Measurements from ENCODE around the gene RNF182. TPM values are rescaled to one million over a fixed set of nuclear protein-coding genes. Genes with fewer than 3 reads are reported as not detected.
"Not testable (repeated sequence)": the region's sequence is repeated elsewhere in the genome, so short reads cannot be mapped to it uniquely, and the experiment has no call there.

RNF182 gene
- total RNA-seq, 1 experiment from 2014 or later = 4.7 TPM

DNA sequence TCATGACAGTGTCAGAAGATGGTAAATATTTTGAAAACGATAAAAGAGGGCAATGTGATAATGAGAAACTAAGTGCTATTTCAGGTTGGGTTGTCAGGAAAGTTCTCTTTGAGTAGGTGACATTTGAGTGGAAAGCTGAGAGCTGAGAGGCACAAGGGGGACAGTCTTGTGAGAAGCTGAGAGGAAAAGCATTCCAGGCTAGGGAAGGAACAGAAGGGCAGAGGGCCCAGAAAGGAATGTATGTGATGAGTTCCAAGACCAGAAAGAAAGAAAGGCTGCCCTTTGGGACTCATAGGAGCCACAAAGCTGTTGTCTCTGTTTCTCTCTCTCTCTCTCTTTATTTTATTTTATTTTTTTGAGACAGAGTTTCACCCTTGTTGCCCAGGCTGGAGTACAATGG is 7.6 kb upstream of the RNF182 start:
- DNase-seq (ENCODE audit: low read depth) = no peak

DNA sequence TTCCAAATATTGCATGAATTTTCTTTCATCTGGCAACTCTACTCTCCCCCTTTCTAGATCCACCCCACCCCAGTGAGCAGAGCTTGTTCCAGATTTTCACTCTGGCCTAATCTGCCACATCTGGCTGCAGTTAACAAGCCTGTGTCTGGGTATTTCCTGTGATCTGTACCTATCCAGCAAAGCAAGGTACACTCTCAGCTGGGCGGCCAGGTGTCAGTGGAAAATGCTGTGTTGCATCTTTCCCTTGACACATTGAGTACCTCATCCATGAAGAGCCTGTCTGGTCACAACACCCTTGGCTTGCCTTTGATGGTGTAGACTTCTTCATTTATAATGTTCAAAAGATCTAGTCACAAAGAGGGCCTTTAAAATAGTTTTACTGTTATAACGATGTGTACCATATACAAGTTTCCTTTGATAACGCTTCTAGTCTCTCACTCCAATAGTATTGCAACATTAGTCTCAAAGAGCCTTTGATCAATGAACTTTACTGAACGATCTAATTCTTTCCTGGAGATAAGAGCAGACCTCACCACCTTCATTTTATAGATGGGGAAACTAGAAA is 6.0 kb upstream of the RNF182 start:
- no peak for DNase-seq (ENCODE audit: low read depth)

DNA sequence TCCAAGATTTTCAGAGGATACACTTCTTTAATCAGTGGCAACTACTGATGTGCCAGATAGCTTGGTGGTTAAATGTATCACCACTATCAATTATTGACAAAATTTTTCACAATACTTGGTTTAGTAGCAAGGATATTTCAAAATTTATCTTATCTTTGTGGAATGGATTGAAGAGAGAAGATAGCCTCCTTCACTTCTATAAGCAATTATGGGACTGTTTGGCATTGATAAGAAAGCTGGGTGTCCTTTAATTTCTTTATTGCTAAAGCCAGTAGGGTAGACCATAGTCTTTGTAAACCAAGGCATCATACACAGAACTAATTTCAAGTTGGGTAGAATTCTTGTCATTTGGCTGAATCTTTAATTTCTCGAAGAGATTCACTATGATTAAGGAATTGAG is 4.9 kb upstream of the RNF182 start:
- DNase-seq (ENCODE audit: low read depth) = no peak

DNA sequence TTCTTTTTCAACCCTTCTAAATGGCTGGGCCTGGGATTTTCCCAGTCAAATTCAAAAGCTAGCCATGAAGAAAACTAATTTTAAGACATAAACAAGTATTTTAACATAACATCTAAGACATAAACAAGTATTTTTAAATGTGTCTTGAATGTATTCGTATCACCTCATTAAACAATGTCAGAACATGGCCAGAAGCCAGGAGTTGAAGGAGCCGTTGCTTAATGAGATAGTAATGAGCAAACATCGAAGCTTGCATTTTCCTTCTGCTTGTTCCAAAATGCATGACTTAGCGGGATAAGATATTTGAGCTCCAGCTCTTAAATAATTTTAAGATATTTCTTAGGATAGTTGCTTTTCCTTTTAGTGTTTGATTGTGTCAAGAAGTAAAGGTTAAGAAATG is 4.2 kb upstream of the RNF182 start:
- DNase-seq (ENCODE audit: low read depth) = no peak

DNA sequence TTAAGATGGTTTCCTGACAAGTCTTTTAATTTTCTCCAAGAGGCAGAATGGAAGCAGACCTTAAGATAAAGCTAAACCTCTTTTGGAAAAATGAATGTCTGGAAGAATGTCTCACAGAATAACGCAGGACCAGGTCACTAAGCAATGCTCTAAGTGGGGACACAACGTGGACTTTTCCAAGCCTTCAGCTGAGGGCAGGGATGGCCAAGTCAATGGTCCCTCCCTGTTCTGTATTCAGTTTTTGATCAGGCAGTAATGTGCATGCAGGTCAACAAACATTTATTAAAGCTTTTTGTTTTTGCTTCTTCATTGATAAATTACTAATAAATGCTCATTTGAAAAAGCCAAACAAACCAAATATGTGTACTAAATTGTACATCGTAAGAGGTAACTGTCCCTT is 2.0 kb upstream of the RNF182 start:
- DNase-seq (ENCODE audit: low read depth) = no peak

DNA sequence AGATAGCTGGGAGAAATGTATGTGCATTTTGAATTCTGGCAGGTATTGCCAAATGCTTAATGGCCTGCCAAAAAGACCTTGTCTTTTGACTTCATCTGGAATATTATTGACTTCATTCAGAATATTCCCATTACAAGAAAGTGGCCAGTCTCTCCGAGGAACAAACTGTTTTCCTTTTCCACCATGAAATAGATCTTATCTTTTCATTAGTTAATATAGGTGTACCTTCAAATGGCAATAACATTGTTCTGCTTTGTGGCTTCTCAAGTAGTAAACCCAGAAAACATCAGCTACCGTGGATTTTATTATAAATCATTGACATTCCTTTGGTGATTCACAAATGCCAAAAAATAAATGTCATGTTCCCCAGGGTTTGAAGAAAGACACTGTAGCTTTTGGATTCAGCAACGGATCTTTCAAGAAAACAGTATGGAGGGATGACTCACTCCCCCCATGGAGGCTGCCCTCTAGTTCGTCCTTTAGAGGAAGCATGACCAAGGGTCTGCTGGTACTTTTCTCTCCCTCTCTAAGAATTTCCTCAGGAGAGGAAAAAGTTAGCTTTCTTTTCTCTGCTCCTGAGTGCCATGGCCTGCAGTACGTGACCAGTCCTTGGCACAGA is 1.1 kb upstream of the RNF182 start:
- DNase-seq (ENCODE audit: low read depth) = peak; percentile 71

DNA sequence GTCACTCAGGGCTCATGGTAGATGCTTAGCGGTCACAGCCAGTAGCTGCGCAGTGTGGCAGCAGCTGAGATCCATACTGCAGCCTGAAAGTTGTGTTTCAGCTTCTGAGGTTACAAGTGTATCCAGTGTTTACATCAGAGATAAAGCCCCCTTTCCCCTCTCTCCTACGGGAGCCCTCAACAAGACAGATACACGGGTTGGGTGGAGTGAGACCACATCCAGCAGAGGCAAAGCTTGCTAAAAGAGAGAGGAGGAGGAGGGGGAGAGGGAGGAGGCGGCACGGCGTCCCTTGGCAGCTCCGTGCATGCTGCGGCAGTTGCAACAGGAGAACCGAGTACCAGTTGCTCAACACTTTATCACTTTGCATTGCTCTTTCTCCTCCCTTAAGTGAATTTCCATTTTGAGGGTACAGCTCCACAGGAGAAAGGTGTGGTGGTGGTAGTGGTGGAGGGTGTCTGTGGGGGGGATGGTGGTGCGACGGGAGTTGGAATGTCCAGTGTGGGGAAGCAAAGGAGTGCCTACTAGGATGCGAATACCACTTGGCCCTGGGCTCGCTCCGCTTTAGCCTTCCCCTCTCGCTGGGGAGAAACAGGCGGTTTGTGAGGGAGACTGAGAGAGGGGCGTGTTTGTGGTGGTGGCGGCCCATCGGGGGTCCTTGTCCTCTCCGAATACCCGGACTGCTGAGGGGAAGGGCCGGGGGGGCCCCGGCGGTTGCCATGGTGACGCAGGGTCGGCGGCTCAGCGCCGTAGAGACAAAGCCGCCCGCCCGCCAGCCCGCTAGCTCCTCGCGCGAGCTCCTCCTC is 405 bp upstream of the RNF182 start:
- peak; percentile 78 for DNase-seq (ENCODE audit: low read depth)

DNA sequence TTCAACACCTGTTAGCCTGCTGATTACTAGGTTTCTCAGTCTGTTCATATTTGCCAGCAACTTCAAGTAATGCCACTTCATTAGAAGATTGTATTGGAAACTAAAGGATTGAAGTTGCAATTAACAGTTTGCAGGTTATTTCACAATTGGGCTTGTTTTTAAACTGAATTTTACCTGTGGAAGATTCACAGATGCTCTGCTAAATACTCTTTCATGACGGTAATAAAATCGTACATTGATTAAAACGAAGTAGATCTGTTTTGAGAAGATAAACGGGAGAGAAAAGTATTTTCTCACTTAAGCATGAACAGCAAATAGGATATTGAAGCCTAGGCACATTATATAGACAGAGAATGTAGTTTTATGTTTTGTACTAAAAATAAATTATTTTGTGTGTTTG is 1.6 kb downstream of the RNF182 start:
- DNase-seq (ENCODE audit: low read depth) = no peak

DNA sequence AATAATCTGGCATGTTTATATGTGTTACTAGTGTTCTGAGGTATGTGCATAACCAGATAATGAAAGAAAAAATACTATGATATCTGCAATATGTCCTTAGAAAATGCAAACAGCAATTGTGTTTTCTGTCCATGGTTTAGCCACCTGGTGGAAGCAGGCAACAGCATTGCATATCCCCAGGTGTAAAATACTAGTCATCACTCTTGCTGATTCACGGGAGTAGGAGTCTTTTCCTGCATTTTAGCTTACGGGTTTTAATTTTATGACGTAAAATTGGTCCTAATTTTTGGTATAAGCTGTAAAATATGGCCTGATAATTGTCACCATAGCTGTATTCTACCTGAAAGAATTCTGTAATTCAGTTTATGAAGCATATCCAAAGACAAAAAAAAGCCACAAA is 2.5 kb downstream of the RNF182 start:
- DNase-seq (ENCODE audit: low read depth) = no peak

DNA sequence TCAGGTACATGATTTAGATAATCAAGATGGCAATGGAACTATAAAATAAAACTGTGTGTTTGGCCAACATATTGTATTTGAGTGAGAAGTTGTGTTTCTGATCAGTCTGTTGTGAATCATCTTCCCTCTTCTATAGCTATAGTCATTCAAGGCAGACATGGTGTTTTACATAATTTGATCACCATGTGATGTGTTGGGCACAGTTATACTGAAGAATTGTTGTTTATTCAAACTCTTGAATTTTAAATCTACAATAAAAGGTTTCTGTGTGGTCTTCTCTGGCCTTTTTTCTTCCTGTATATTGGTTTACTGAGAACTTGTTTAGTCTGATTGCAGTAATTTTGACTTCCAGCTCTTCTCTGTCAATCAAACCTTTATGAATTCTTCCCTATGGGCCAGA is 4.4 kb downstream of the RNF182 start:
- no peak for DNase-seq (ENCODE audit: low read depth)

DNA sequence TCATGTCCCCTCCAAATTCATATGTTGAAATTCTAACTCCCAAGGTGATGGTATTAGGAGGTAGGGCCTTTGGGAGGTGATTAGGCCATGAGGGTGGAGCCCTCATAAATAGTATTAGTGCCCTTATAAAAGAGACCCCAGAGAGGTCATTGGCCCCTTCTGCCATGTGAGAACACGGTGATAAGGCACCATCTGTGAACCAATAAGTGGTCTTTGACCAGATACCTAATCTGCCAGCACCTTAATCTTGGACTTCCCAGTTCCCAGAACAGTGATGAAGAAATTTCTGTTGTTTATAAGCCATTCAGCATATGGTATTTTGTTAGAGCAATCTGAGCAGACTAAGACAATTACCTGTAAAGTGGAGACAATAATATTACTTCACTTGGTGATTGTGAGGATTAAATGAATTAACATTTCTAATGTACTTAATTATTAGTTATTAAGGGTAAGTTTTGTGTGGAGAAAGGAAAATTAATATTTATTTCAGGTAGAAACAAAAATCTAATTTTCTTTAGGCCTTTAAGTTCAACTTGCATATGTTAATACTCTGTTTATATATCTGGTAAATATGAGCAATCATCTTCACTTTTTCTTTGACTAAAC is 7.1 kb downstream of the RNF182 start:
- DNase-seq (ENCODE audit: low read depth) = no peak

DNA sequence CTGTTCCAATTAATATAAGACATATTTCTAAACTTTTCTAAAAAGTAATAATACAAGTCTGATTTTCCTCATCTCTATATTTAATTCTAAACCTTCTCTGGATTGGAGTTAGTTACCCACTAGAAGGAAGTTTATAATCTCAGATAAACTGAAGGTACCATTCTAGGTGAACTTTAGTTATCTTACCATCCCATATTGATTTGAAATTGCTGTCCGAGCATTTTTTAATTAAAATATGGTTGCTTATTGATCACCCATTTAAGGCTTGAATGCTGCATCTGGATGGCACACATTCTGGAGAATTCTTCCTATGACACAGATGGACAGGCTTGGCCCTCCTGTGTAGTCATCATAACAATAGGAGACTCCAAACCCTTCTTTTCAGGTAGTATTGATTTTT is 8.0 kb downstream of the RNF182 start:
- no peak for DNase-seq (ENCODE audit: low read depth)

DNA sequence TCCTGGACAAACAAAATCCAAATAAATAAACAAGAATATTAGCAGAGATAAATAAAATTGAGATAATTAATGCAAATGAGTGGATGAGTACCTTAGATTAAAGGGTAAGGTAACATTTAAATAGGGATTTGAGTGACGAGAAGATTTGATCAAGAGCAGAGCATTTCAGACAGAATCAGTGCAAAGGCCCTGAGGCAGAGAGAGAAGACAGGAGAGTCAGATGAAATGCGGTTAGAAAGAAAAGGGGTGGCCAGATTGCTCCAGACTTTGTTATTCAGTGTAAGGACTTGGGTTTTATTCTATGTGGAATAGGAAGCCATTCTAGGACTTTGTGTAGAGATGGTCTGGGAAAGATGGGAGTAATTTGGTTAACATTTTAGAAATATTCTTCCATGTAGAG is 10.0 kb downstream of the RNF182 start:
- DNase-seq (ENCODE audit: low read depth) = no peak

DNA sequence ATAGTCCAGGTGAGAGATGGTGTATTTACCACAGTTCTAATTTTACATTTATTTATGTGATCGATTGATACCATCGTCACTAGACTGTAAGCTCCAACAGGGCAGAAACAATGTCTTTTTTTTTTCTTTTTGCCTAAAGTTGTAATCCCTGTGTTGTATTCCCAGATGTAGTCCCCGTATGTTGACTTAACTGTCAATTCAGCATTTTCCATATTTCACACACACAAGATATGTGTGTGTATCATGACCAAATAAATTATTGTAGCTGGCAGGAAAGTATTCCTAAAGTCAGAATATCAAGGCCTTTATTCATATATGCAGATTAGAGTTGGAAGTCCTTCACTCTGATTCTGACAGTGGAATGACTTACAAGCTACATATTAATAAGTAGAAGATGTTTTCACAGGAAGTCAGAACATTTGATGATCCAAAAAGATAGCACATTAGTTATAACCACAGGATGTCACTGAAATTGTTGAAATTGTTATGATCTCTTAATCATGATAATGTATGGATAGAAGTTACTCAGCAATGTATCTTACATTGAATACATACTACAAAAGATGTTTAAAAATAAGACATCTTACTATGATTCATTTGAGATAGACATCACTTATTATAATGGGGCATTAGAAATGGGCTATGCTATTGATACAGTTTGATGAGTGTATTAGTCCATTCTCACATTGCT is 10.6 kb downstream of the RNF182 start:
- DNase-seq (ENCODE audit: low read depth) = no peak

DNA sequence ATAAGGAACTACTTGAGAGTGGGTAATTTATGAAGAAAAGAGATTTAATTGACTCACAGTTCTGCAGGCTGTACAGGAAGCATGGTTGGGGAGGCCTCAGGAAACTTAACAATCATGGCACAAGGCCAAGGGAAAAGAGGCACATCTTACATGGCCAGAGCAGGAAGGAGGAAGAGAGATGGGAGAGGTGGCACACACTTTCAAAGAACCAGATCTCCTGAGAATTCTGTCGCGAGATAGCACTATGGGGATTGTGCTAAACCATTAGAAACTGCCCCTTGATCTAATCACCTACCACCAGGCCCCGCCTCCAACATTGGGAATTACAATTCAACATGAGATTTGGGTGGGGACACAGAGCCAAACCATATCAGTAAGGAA is 11.1 kb downstream of the RNF182 start:
- DNase-seq (ENCODE audit: low read depth) = not testable (repeated sequence)

DNA sequence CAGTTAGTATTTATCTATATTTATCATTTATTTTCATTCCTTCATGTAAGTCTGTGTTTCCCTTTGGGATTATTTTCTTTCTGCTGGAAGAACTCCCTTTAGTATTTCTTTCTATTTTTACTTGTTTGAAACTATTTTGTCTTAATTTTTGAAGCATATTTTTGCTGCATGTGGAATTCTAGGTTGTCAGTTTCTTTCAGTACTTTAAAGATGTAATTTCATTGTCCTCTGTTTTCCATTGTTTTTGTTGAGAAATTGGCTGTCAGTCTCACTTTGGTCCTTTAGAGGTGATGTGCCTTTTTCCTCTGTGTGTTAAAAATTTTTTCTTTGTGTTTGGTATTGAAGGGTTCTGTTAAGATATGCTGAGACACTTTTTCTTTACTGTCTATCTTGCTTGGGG is 17.1 kb downstream of the RNF182 start:
- DNase-seq (ENCODE audit: low read depth) = no peak

DNA sequence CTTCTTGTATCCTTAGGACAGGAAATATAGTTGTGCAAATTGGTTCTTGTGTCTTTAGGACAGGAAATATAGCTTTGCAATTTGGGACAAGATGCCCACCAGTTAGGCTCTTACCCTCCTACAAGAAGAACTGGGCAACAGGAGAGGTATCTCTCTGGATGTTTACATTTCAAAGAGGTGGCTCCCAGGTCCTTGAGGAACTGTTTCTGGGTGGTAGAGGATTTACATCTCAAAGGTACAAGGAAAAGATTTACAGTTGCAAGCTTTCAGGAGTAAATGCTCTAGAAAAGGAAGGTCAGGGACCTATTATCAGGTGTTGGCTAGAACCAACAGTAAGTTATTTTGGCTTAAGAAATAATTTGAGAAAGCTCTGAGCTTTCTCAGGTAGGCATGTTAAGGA is 19.2 kb downstream of the RNF182 start:
- no peak for DNase-seq (ENCODE audit: low read depth)

DNA sequence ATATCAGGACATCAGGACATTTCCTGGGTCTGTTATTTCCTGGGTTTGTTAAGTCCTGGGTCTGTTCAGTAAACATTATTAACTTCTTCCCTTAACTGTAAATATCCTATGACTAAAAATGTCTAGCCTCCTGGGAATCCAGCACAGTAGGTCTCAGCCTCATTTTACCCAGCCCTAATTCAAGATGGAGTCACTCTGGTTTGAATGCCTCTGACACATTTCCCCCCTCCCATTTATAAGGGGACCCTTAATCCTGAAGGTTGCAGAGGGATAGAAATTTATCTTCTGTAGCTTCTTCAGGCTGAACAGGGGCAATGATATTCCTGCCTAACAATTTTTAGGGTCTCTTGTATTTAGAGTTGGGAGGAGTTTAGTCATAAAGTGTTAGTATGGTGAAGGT is 21.8 kb downstream of the RNF182 start:
- DNase-seq (ENCODE audit: low read depth) = no peak

DNA sequence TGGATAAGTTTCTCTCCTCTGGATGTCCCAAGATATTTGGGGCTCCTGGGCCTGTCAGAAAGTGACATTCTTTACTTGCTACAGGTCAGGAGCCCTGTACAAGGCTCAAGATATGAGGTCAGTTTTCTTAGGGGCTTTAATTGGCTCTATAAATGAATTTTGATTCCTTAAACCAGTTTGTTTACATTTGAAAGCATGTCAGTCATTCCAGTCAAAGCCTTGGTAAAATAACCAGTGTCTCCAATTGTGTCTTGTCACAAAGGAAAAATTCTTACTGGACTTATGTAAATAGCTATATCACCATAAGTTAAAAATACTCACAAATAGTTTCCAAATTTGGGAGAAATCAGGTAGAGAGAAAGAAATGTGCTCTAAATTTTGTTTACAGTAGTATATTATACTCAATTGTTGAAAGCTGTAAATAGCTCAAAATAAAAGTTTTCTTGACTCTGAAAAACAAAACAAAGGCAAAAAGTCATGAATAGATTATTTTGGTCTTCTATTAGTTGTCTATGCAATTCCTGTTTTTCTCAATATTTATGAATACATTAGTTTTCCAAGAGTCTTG is 22.9 kb downstream of the RNF182 start:
- DNase-seq (ENCODE audit: low read depth) = no peak

DNA sequence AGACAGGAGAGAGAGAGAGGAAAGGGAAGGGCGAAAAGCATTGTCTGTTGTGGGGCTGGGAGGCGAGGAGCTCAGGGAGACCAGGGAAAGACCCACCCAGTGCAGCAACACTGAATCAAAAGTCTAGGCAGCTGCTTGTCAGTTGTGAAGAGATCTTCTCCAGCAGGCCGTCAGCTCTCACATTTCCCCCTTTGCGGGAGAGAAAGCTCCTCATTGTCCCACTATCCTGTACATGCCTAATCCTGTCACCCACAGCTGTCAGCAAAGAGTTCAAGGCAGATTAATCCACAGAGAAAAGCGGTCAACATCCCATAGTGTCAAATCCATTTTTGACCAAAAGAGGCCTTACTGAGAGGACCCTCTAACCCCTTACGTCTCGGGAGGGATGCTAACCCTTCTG is 27.3 kb downstream of the RNF182 start:
- no peak for DNase-seq (ENCODE audit: low read depth)

DNA sequence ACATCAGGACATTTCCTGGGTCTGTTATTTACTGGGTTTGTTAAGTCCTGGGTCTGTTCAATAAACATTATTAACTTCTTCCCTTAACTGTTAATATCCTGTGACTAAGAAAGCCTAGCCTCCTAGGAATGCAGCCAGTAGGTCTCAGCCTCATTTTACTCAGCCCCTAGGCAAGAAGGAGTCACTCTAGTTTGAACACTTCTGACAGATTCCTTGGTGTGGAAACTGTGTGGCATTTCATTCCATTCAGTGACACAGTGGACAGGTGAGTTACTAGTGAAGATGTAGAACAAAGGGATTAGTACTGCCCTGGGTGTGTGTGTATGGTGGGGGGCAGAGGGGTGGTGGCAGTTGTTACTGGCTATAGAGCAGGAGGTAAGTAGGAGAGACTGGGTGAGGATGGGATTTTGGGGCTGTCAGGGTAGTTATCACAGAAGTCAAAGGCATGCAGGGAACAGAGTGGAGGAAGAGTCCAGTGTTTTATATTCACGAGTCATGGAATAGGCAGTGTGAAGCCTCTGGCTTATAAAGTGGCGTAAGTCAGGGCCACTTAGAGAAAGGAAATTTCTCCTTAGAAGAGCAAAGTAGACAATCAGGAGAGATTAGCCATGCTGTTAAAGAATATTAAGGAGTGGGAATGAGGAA is 28.4 kb downstream of the RNF182 start:
- DNase-seq (ENCODE audit: low read depth) = peak; percentile 16

All from Daoy (cell line).